ENCODE data around the gene SOS1. TPM values are rescaled to one million over a fixed set of nuclear protein-coding genes. Genes with fewer than 3 reads are reported as not detected.

SOS1 gene
- total and polyA plus RNA-seq, 2 of the 13 experiments (the other 11 are each of a cell fraction or from before 2014, with no cell fraction given): 20.8 to 60.4 TPM

DNA sequence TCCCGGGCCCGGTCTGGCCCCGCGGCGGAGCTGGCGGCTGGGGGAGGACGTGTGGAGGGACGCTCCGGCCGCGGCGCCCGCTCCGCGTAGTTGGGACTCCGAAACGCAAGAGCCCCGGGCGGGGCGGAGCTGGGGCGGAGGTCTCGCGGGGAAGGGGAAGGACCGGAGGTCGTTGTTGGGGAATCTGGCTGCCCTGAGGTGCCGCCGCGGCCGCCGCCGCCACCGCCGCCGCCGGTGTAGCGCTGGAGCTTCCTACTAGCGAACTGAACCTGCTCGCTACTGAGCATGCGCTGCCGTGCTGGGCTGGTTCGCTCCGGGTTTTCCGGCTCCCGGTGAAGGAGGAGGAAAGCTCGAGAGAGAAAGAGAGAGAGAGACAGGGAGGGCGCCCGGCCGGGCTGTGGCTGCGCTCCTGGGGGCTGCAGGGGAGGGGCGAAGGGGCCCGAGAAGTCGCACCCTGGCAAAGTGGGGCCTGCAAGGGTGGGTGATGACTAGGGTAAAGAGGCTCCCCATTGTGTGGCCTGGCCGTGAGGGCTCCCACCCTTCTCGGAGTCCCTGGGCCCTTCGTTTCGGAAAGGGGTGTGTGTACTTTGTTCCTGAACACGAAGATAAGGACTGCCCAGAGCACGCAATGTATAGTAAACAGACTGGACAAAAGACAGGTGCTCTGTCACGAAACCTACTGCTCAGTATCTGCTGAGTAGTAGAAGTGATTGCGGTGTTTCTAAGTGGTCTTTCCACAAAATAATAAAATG is at the start of gene SOS1 (continued):
- TF ChIP-seq ZNF350 (CRISPR knock-in tag; IDR thresholded peaks at IDR 0.05; ENCODE audit: borderline replicate concordance, low read depth): peak; percentile 95
- 0 out of 2 replicates have a peak, but pooled peaks have one; percentile 7 for TF ChIP-seq BHLHE40 (IDR thresholded peaks at IDR 0.05; ENCODE audit: low read length)
- TF ChIP-seq, protein P1, sequence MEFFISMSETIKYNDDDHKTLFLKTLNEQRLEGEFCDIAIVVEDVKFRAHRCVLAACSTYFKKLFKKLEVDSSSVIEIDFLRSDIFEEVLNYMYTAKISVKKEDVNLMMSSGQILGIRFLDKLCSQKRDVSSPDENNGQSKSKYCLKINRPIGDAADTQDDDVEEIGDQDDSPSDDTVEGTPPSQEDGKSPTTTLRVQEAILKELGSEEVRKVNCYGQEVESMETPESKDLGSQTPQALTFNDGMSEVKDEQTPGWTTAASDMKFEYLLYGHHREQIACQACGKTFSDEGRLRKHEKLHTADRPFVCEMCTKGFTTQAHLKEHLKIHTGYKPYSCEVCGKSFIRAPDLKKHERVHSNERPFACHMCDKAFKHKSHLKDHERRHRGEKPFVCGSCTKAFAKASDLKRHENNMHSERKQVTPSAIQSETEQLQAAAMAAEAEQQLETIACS (CRISPR knock-in tag; IDR thresholded peaks at IDR 0.05): no peak
- TF ChIP-seq SYNCRIP (IDR thresholded peaks at IDR 0.05; ENCODE audit: insufficient read depth, low read depth, low read length): no peak
- peak; percentile 95 for TF ChIP-seq PHF21A (CRISPR knock-in tag; IDR thresholded peaks at IDR 0.05)
- TF ChIP-seq TBX3 (IDR thresholded peaks at IDR 0.05; ENCODE audit: borderline replicate concordance): peak; percentile 43; the same call in 1 of the 2 replicates
- peak; percentile 42 for TF ChIP-seq JARID2 (CRISPR knock-in tag; IDR thresholded peaks at IDR 0.05; ENCODE audit: insufficient replicate concordance)
- TF ChIP-seq TAF15 (IDR thresholded peaks at IDR 0.05; ENCODE audit: low read depth, low read length, poor library complexity, severe bottlenecking): peak; percentile 95
- TF ChIP-seq EED (CRISPR knock-in tag; IDR thresholded peaks at IDR 0.05): peak; percentile 71; the same call in 1 of the 2 replicates
- no peak for TF ChIP-seq ZIK1 (CRISPR knock-in tag; IDR thresholded peaks at IDR 0.05; ENCODE audit: borderline replicate concordance, low read depth)
- TF ChIP-seq ISL2 (CRISPR knock-in tag; IDR thresholded peaks at IDR 0.05): peak; percentile 41; the same call in 1 of the 2 replicates
- peak; percentile 95; the same call in 1 of the 2 replicates for TF ChIP-seq KDM5B (CRISPR knock-in tag; IDR thresholded peaks at IDR 0.05; ENCODE audit: borderline replicate concordance)
- no peak for TF ChIP-seq CBX2 (IDR thresholded peaks at IDR 0.05; ENCODE audit: low read depth, low read length)
- peak; percentile 62; the same call in 1 of the 2 replicates for TF ChIP-seq CBX2 (CRISPR knock-in tag; IDR thresholded peaks at IDR 0.05; ENCODE audit: low read depth)
- peak; percentile 89 for TF ChIP-seq ARNT2 (CRISPR knock-in tag; IDR thresholded peaks at IDR 0.05; ENCODE audit: low read depth)
- peak; percentile 63; the same call in 1 of the 2 replicates for TF ChIP-seq CEBPG (CRISPR knock-in tag; IDR thresholded peaks at IDR 0.05)
- peak; percentile 72; the same call in 1 of the 2 replicates for TF ChIP-seq ZNF670 (CRISPR knock-in tag; IDR thresholded peaks at IDR 0.05; ENCODE audit: borderline replicate concordance)
- TF ChIP-seq GLI4 (CRISPR knock-in tag; IDR thresholded peaks at IDR 0.05; ENCODE audit: borderline replicate concordance): peak; percentile 53
- TF ChIP-seq ZNF354B (CRISPR knock-in tag; IDR thresholded peaks at IDR 0.05): no peak
- TF ChIP-seq, protein P2, sequence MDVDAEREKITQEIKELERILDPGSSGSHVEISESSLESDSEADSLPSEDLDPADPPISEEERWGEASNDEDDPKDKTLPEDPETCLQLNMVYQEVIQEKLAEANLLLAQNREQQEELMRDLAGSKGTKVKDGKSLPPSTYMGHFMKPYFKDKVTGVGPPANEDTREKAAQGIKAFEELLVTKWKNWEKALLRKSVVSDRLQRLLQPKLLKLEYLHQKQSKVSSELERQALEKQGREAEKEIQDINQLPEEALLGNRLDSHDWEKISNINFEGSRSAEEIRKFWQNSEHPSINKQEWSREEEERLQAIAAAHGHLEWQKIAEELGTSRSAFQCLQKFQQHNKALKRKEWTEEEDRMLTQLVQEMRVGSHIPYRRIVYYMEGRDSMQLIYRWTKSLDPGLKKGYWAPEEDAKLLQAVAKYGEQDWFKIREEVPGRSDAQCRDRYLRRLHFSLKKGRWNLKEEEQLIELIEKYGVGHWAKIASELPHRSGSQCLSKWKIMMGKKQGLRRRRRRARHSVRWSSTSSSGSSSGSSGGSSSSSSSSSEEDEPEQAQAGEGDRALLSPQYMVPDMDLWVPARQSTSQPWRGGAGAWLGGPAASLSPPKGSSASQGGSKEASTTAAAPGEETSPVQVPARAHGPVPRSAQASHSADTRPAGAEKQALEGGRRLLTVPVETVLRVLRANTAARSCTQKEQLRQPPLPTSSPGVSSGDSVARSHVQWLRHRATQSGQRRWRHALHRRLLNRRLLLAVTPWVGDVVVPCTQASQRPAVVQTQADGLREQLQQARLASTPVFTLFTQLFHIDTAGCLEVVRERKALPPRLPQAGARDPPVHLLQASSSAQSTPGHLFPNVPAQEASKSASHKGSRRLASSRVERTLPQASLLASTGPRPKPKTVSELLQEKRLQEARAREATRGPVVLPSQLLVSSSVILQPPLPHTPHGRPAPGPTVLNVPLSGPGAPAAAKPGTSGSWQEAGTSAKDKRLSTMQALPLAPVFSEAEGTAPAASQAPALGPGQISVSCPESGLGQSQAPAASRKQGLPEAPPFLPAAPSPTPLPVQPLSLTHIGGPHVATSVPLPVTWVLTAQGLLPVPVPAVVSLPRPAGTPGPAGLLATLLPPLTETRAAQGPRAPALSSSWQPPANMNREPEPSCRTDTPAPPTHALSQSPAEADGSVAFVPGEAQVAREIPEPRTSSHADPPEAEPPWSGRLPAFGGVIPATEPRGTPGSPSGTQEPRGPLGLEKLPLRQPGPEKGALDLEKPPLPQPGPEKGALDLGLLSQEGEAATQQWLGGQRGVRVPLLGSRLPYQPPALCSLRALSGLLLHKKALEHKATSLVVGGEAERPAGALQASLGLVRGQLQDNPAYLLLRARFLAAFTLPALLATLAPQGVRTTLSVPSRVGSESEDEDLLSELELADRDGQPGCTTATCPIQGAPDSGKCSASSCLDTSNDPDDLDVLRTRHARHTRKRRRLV (CRISPR knock-in tag; IDR thresholded peaks at IDR 0.05): peak; percentile 75
- TF ChIP-seq, protein P3, sequence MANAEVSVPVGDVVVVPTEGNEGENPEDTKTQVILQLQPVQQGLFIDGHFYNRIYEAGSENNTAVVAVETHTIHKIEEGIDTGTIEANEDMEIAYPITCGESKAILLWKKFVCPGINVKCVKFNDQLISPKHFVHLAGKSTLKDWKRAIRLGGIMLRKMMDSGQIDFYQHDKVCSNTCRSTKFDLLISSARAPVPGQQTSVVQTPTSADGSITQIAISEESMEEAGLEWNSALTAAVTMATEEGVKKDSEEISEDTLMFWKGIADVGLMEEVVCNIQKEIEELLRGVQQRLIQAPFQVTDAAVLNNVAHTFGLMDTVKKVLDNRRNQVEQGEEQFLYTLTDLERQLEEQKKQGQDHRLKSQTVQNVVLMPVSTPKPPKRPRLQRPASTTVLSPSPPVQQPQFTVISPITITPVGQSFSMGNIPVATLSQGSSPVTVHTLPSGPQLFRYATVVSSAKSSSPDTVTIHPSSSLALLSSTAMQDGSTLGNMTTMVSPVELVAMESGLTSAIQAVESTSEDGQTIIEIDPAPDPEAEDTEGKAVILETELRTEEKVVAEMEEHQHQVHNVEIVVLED (CRISPR knock-in tag; IDR thresholded peaks at IDR 0.05; ENCODE audit: borderline replicate concordance): peak; percentile 79
- peak; percentile 93 for TF ChIP-seq GATAD2A (CRISPR knock-in tag; IDR thresholded peaks at IDR 0.05)

Data from HepG2 (cell line).